Fibroblast of lung (primary cell): ENCODE measurements around the gene EDC3. TPM values are rescaled to one million over a fixed set of nuclear protein-coding genes. Genes with fewer than 3 reads are reported as not detected.

Source experiments
- DNase-seq, 2 donors: peaks; one replicate each; pipeline versions ENCODE4 v3.0.0 to v3.0.0-alpha.2; 2010; ENCODE audit warnings: low read depth in 2 of 2
- H2AFZ ChIP-seq: 2 replicates; pipeline ENCODE4 v1.5.1; 2012; ENCODE audit warnings: low read length, control low read depth, inconsistent platforms
- H3K27ac ChIP-seq: 2 replicates; pipeline ENCODE4 v1.5.1; 2011; ENCODE audit warnings: low read length, control low read depth; ENCODE audit not compliant: insufficient read depth
- H3K27me3 ChIP-seq: 2 replicates; pipeline ENCODE4 v1.5.1; 2011; ENCODE audit warnings: mild to moderate bottlenecking, low read length; ENCODE audit not compliant: control insufficient read depth, insufficient read depth
- H3K36me3 ChIP-seq: 2 replicates; pipeline ENCODE4 v1.5.1; 2011; ENCODE audit warnings: low read length; ENCODE audit not compliant: control insufficient read depth, insufficient read depth
- H3K4me1 ChIP-seq: 2 replicates; pipeline ENCODE4 v1.5.1; 2011; ENCODE audit warnings: low read length; ENCODE audit not compliant: control insufficient read depth, insufficient read depth; ENCODE audit errors: extremely low read depth
- H3K4me2 ChIP-seq: 2 replicates; pipeline ENCODE4 v1.5.1; 2011; ENCODE audit warnings: low read length, control low read depth; ENCODE audit not compliant: insufficient read depth; ENCODE audit errors: extremely low read depth
- H3K4me3 ChIP-seq, 4 experiments: fragments of 200-600 bp in 1 of 4; sonication (generic) in 1 of 4; replicated peaks in 1 of 4; 2 replicates each; pipeline ENCODE4 v1.5.1; 2011 to 2016; ENCODE audit warnings: low read length in 4 of 4, low read depth in 3 of 4, mild to moderate bottlenecking in 3 of 4, control low read depth in 2 of 4, inconsistent platforms in 1 of 4, mixed read lengths in 1 of 4; ENCODE audit not compliant: insufficient read depth in 1 of 4; ENCODE audit errors: control extremely low read depth in 1 of 4
- H3K79me2 ChIP-seq: 2 replicates; pipeline ENCODE4 v1.5.1; 2012; ENCODE audit warnings: mild to moderate bottlenecking, low read length, inconsistent platforms; ENCODE audit not compliant: control insufficient read depth, insufficient read depth
- H3K9ac ChIP-seq: 2 replicates; pipeline ENCODE4 v1.5.1; 2011; ENCODE audit warnings: mild to moderate bottlenecking, low read length, control low read depth; ENCODE audit not compliant: insufficient read depth
- H3K9me3 ChIP-seq: 2 replicates; pipeline ENCODE4 v1.5.1; 2012; ENCODE audit warnings: low read depth, low read length; ENCODE audit not compliant: control insufficient read depth, insufficient read depth
- H4K20me1 ChIP-seq: 2 replicates; pipeline ENCODE4 v1.5.1; 2011; ENCODE audit warnings: low read length; ENCODE audit not compliant: control insufficient read depth, insufficient read depth; ENCODE audit errors: extremely low read depth
- CTCF ChIP-seq, 2 donors: IDR thresholded peaks in 1 of 2; conservative IDR thresholded peaks in 1 of 2; 1 replicate in 1 of 2; 2 replicates in 1 of 2; pipeline ENCODE4 v1.5.1; 2011 to 2012; ENCODE audit warnings: low read length in 2 of 2, control low read depth in 1 of 2, inconsistent platforms in 1 of 2, low read depth in 1 of 2, mild to moderate bottlenecking in 1 of 2
- EZH2 ChIP-seq: IDR thresholded peaks from 2 replicates; pipeline ENCODE4 v1.5.1; 2012; ENCODE audit warnings: low read length, control low read depth, mild to moderate bottlenecking; ENCODE audit errors: missing control alignments
- polyA plus RNA-seq, 2 donors: library from polyadenylated mRNA; depleted of rRNA in 1 of 2; stranded (reverse) in 1 of 2; unstranded in 1 of 2; fragments of >200 nt; gene quantifications; 2 replicates each; pipeline ENCODE4 v1.2.1, GENCODE V29; 2011 to 2012; ENCODE audit warnings: missing spikeins in 1 of 2
- total RNA-seq: library from RNA; depleted of rRNA; stranded (reverse); fragments of >200 nt; gene quantifications from 2 replicates; pipeline ENCODE4 v1.2.1, GENCODE V29; 2014

The EDC3 gene
- total and polyA plus RNA-seq, 2 donors (not counting 1 experiment from before 2014, with no cell fraction given), result 8.9 to 25.8 TPM

GRCh38 chr15:74676801-74677200, 19.0 kb downstream of the EDC3 start:
- Histone ChIP-seq H3K79me2 (no peaks in the 10 kb centered on the region), H3K36me3 (peaks cover 4% of the 10 kb centered on the region)

GRCh38 chr15:74674161-74674560, 21.7 kb downstream of the EDC3 start:
- Histone ChIP-seq H3K27me3 (no peaks in the 10 kb centered on the region), H3K4me3 (no peak overlapping the region), H4K20me1 (no peaks in the 10 kb centered on the region), H2AFZ (no peak overlapping the region), H3K9ac (no peak overlapping the region), H3K4me1 (no peaks in the 10 kb centered on the region), H3K4me2 (no peak overlapping the region), H3K36me3 (peaks cover 5% of the 10 kb centered on the region), H3K79me2 (no peaks in the 10 kb centered on the region), H3K27ac (no peak overlapping the region), H3K9me3 (no peaks in the 10 kb centered on the region)
- TF ChIP-seq CTCF (conservative IDR thresholded peaks at IDR 0.05 in 1 of 2, IDR thresholded peaks at IDR 0.05 in 1 of 2; ENCODE audit: low read depth in 1 of 2, low read length in 2 of 2), result no peak
- TF ChIP-seq EZH2, result no peak
- DNase-seq, result no peak

More at GRCh38 chr15:74676801-74677200, 19.0 kb downstream of the EDC3 start:
- TF ChIP-seq EZH2, result no peak
- no peak for TF ChIP-seq CTCF (conservative IDR thresholded peaks at IDR 0.05 in 1 of 2, IDR thresholded peaks at IDR 0.05 in 1 of 2; ENCODE audit: low read depth in 1 of 2, low read length in 2 of 2)
- Histone ChIP-seq H3K4me1 (no peaks in the 10 kb centered on the region), H4K20me1 (peaks cover 2% of the 10 kb centered on the region), H3K4me2 (no peak overlapping the region), H3K4me3 (no peak overlapping the region), H3K27me3 (no peaks in the 10 kb centered on the region), H3K9ac (no peak overlapping the region), H3K27ac (no peak overlapping the region), H3K9me3 (no peaks in the 10 kb centered on the region), H2AFZ (no peak overlapping the region)
- DNase-seq, result no peak

GRCh38 chr15:74669627-74670026, 26.2 kb downstream of the EDC3 start:
- peaks cover 2% of the 10 kb centered on the region for H3K4me1 ChIP-seq
- no peaks in the 10 kb centered on the region for H3K27me3 ChIP-seq
- H4K20me1 ChIP-seq, result no peaks in the 10 kb centered on the region
- no peaks in the 10 kb centered on the region for H3K9me3 ChIP-seq
- H3K4me3 ChIP-seq, result no peak overlapping the region
- no peak for TF ChIP-seq EZH2
- no peak for TF ChIP-seq CTCF (conservative IDR thresholded peaks at IDR 0.05 in 1 of 2, IDR thresholded peaks at IDR 0.05 in 1 of 2; ENCODE audit: low read depth in 1 of 2, low read length in 2 of 2)
- H3K9ac ChIP-seq, result no peak overlapping the region
- DNase-seq, result no peak
- H3K79me2 ChIP-seq, result no peaks in the 10 kb centered on the region
- peaks cover 4% of the 10 kb centered on the region for H3K36me3 ChIP-seq
- H2AFZ ChIP-seq, result no peak overlapping the region
- no peak overlapping the region for H3K4me2 ChIP-seq
- no peak overlapping the region for H3K27ac ChIP-seq
